ENCODE results near the gene LPIN3.

Gene LPIN3

DNA sequence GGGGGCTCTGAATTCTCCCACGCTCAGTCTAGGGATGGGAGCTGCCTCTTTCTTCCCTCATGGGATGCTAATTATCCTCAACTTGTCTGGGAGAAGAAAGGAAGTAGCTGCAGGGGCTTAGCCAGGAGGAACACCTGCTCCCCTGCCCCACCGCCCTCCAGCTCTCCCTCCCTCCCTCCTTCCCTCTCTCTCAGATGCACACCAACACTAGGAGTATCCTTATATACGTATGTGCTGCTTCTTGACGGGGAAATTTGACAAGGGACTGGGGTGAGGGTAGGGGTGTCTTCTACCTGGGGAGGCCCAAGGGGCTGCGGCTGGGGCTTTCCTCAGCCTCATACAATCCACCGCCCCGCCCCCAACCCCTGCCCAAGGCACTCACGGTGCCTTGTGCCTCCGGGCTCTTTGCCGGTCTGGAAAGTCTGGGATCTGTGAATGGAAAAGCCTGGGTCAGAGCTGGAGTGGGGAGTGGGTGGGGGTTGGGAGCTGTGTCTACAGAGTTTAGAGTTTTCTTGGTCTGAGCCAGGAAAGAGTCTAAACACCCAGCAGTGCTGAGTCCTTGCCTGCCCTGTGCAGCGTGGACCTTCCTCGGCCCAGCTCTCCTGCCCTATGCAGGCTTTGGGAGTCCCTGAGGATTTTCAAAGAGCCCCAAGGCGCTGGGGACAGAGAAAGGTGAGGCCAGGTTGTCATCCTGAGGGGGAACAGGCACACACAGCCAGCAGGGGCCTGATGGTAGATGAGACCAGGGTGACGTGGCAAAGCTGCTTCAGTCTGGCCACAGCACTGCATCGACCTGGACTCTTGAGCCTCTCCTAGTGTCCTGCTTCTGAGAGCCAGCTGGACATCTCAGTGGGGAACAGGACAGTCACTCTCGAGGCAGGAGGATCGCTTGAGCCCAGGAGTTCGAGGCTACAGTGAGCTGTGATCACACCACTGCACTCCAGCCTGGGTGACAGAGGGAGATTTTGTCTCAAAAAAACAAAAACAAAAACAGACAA is 55.3 kb downstream of the LPIN3 start:
- FAIRE-seq: no peak

DNA sequence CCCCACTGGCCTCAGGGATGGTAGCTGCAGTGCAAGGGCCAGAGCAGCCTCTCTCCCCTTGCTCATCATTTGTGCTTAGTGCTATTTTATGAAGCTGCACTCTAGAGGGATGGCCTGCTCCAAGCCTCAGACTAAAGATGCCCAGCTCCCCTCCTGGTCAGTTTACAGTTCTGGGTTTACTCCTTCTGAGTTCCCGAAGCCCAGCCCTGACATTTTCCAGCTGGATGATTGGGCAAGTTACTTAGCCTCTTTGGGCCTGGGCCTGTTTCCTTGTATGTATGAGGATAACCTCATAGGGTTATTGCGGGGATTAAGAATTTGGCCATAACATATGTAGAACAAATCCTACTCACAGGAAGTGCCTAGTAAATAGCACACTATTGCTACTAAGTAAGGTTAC is 57.8 kb downstream of the LPIN3 start:
- FAIRE-seq: no peak

DNA sequence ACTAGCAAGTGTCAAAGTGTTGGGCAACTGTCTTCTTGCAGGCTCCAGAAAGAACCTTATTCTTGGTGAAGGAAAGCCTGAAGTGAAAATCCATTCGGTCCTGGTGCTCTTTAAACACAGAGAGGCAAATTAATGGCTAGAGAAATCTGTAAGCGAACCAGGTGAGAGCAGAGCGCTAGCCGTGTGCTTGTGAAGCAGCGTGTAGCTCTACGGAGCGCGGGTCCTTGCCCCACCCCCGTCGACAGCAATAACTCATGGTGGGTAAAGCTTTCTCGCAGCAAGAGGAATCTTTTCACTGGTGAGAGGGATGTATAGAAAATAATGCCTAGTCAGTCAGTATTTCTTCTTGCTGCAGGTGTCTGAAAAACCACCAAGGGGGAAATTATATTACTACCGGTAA is 63.0 kb downstream of the LPIN3 start:
- FAIRE-seq: no peak

DNA sequence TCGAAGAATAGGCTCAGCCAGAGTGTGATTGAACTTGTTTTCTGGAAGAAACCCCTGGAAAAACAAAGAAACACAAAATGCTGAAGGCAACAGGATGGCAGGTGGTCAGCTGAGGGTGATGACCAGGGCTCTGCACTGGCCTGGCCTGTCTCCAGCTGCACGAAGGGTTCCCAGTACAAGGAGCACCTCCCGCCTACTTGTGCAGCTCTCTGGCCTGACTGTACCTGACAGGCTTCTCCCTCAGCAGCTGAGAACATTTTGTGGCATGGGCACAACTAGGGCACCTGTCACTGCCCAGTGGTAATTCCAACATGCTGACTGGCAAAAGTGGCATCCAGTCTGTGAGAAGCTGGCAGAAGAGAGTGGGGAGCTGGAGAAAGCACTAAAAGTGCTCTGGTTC is 64.8 kb downstream of the LPIN3 start:
- FAIRE-seq: no peak

DNA sequence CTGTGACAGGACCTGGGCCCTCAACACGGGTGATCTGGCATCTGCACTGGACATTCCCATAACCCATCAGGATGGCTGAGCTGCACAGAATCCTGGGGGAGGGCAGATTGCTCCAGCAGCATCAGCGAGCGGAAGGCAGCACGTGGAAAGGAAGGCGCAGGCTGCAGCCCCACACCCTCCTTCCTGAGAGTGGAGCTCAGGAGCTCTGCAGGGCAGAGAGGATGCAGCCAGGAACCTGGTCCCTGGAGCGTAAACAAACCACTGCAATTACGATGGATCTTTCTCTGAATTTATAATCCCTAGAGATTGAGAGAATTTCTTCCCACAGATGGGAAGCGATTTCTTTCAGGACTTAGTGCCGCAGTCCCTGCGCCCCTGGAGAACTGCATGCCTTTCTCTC is 65.7 kb downstream of the LPIN3 start:
- FAIRE-seq: no peak

DNA sequence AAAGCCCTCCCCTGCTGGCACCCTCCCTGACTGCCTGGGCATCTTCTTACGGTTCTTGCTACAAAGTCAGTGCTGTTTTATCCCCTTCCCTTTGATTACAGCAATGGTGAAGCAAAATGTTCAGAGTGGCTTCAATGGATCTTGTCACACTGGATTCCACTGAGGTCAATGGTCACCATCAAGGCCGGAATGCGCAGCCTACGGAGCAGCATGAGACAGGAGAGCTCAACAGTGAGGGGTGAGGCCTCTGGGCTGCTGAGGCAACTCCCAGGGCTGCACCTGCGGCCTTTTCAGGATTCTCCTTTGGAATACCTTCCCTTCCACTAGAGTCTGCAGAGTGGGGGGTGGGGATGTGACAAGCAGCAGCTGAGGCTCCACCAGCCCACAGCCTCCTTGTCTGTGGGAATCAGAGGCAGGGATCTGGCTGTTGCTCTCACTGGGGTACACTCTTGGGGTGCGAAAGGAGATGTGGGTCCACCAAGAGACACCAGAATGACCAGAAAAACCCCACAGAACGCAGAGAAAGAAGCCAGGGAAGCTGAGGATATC is 66.3 kb downstream of the LPIN3 start:
- FAIRE-seq: no peak

DNA sequence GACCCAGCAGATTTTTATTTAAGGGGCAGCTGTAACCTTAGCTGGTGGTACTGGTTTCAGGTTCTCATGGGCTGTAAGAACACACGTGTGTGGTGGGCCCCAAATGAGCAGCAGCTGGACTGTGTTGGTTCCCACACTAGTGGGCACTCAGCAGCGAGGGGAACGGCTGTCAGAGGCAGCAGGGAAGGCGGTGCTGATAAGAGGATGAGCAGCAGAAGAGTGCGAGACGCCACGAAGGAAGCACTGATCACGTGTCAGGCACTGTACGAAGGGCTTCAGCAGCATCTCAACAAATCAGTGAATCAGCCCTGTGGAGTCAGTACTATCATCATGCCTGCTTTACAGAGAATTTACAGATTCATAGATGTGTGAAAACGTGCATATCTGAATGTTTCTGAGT is 67.0 kb downstream of the LPIN3 start:
- no peak for FAIRE-seq

DNA sequence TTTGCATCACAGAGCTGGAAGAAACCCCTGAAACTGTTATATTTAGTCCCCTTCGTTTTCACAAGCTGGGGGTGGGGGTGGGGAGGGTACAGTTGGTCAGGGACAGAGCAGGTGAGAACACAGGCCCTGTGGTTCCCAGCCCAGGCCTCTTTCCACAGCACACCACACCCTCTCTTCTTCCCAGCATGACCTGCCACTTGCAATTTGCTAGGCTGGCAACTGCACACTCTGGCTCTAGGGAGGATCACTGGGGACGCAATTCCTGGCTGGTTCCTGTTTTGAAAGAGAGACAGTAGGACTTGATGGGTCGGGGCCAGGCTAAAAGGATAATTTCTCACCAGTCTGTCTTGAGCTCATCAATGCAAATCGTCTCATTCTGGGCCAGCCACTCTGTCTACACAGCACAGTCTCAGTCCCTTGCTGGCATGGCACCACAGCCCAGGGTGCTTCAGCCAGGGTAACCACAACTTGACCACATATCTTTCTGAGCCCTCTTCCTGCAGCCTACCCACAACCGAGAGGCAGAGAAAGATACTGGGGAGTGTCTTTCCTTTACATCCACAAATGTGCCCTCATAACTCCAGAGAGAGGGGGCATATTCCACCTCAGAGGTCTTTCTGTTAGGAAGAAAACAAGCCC is 67.7 kb downstream of the LPIN3 start:
- no peak for FAIRE-seq

DNA sequence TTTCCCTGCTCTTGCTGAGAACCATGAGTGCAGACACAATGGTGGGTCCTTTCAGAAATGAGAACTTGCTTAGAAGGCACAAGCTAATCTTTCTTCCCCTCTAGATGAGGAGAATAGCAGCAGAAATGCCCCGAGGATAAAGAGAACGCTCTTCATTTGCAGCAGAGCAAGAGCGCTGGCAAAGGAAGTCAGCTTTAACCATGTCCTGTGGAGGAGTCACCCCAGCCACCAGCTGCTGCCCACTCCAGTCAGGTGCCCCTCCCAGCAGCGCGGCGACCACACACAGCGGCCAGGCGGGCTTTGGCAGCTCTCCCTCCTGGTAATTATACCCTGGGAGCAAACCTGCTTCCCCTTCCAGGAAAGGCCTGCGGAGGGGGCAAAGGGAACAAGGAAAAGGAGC is 68.4 kb downstream of the LPIN3 start:
- FAIRE-seq: no peak
